GM23248 (cell line): ENCODE data around the gene INKA2. TPM values are rescaled to one million over a fixed set of nuclear protein-coding genes. Genes with fewer than 3 reads are reported as not detected.

Experiments
- DNase-seq: peaks from one replicate; pipeline ENCODE4 v3.0.0-alpha.2; 2015
- H2AFZ ChIP-seq: fragments of 200-600 bp; sonication (generic); 2 replicates; pipeline ENCODE4 v1.6.1; 2016; ENCODE audit warnings: antibody characterized with exemption
- H3F3A ChIP-seq: fragments of 200-600 bp; sonication (generic); 2 replicates; pipeline ENCODE4 v1.6.1; 2016; ENCODE audit warnings: mild to moderate bottlenecking, antibody characterized with exemption, mixed run types; ENCODE audit not compliant: insufficient read depth
- H3K27ac ChIP-seq: fragments of 200-600 bp; sonication (generic); 2 replicates; pipeline ENCODE4 v1.5.1; 2016; ENCODE audit warnings: mild to moderate bottlenecking
- H3K27me3 ChIP-seq: fragments of 200-600 bp; sonication (generic); replicated peaks from 2 replicates; pipeline ENCODE4 v1.6.1; 2016; ENCODE audit warnings: mild to moderate bottlenecking; ENCODE audit not compliant: insufficient read depth
- H3K36me3 ChIP-seq: fragments of 200-600 bp; sonication (generic); 2 replicates; pipeline ENCODE4 v1.6.1; 2016; ENCODE audit warnings: low read depth, mild to moderate bottlenecking
- H3K4me1 ChIP-seq: fragments of 200-600 bp; sonication (generic); 2 replicates; pipeline ENCODE4 v1.6.1; 2016; ENCODE audit warnings: mild to moderate bottlenecking; ENCODE audit not compliant: insufficient read depth
- H3K4me2 ChIP-seq: fragments of 200-600 bp; sonication (generic); one replicate; pipeline ENCODE4 v1.6.1; 2016; ENCODE audit warnings: mild to moderate bottlenecking; ENCODE audit not compliant: unreplicated experiment
- H3K4me3 ChIP-seq: fragments of 200-600 bp; sonication (generic); 2 replicates; pipeline ENCODE4 v1.5.1; 2016; ENCODE audit warnings: mild to moderate bottlenecking
- H3K79me2 ChIP-seq: fragments of 200-600 bp; sonication (generic); 2 replicates; pipeline ENCODE4 v1.6.1; 2016; ENCODE audit warnings: mild to moderate bottlenecking; ENCODE audit not compliant: insufficient read depth
- H3K9ac ChIP-seq: fragments of 200-600 bp; sonication (generic); 2 replicates; pipeline ENCODE4 v1.6.1; 2016; ENCODE audit warnings: mild to moderate bottlenecking
- H3K9me2 ChIP-seq: fragments of 200-600 bp; sonication (generic); 2 replicates; pipeline ENCODE4 v1.6.1; 2016; ENCODE audit warnings: mixed run types, mild to moderate bottlenecking, moderate library complexity; ENCODE audit not compliant: insufficient read depth
- H3K9me3 ChIP-seq: fragments of 200-600 bp; sonication (generic); one replicate; pipeline ENCODE4 v1.6.1; 2017; ENCODE audit warnings: low read depth
- H4K20me1 ChIP-seq: fragments of 200-600 bp; sonication (generic); 2 replicates; pipeline ENCODE4 v1.6.0; 2016; ENCODE audit not compliant: insufficient read depth
- EZH2 ChIP-seq: fragments of 200-600 bp; sonication (generic); IDR thresholded peaks from 2 replicates; pipeline ENCODE4 v1.6.1; 2018; ENCODE audit warnings: antibody characterized with exemption, mild to moderate bottlenecking; ENCODE audit not compliant: insufficient read depth, poor library complexity, severe bottlenecking
- EZH2phosphoT487 ChIP-seq: fragments of 200-600 bp; sonication (generic); IDR thresholded peaks from 2 replicates; pipeline ENCODE4 v1.6.1; 2018; ENCODE audit warnings: antibody characterized with exemption, moderate library complexity, mild to moderate bottlenecking, low read depth; ENCODE audit not compliant: insufficient read depth
- WGBS, 2 experiments: methylation state at CpG; one replicate each; pipeline ENCODE4 v1.1.6; 2015 to 2017; ENCODE audit warnings: low lambda C conversion rate in 2 of 2, low coverage in 1 of 2; ENCODE audit errors: missing lambda C conversion rate in 2 of 2; 5-methylcytosine and 5-hydroxymethylcytosine counted together
- in situ Hi-C: fragments of 300-500 bp; cut with MboI; formaldehyde crosslinking; loops from 2 replicates; pipeline ENCODE4 v1.15.0; 2020
- polyA plus RNA-seq: library from polyadenylated mRNA; unstranded; fragments of >200 nt; fragmentation: Nextera tagmentation; extraction: Ambion mirVana; gene quantifications from 2 replicates; pipeline ENCODE4 v1.2.1, GENCODE V29; 2016
- total RNA-seq: library from RNA; depleted of rRNA; stranded (reverse); fragments of >200 nt; shearing (Covaris generic); gene quantifications from 2 replicates; pipeline ENCODE4 v1.2.3, GENCODE V29; 2014

The INKA2 gene
- total and polyA plus RNA-seq, 2 experiments from 2014 or later: 1.2 to 1.3 TPM

GRCh38 chr1:111749628-111750027, 10.4 kb upstream of the INKA2 start:
- no peak for DNase-seq
- H3K4me3 ChIP-seq: no peak overlapping the region
- H3K4me2 ChIP-seq: no peak overlapping the region
- 80 to 83% methylated on average over 3 of the region's 3 CpGs for WGBS, 2 experiments
- H4K20me1 ChIP-seq: no peaks in the 10 kb centered on the region
- TF ChIP-seq EZH2 (no peak), EZH2phosphoT487 (no peak)
- no peaks in the 10 kb centered on the region for H3K27me3 ChIP-seq
- H3F3A ChIP-seq: peaks cover 16% of the 10 kb centered on the region
- no peaks in the 10 kb centered on the region for H3K79me2 ChIP-seq
- peaks cover 14% of the 10 kb centered on the region for H3K4me1 ChIP-seq
- H3K9ac ChIP-seq: no peak overlapping the region
- no peaks in the 10 kb centered on the region for H3K36me3 ChIP-seq
- no peaks in the 10 kb centered on the region for H3K9me3 ChIP-seq
- in situ Hi-C loops: loop anchor here (10.0 to 25.0 kb wide), 2 partner anchors 275 to 537 kb away; partner anchors contain the start of genes C1orf162 and DENND2D
- no peak overlapping the region for H3K27ac ChIP-seq
- no peaks in the 10 kb centered on the region for H3K9me2 ChIP-seq
- no peak overlapping the region for H2AFZ ChIP-seq

- H4K20me1 ChIP-seq: no peaks in the 10 kb centered on the region
- in situ Hi-C loops: no loop called here
- no peak overlapping the region for H3K4me3 ChIP-seq
- TF ChIP-seq EZH2phosphoT487: no peak
- no peak for TF ChIP-seq EZH2
- H3K36me3 ChIP-seq: no peaks in the 10 kb centered on the region
- H3K27ac ChIP-seq: no peak overlapping the region
- no peaks in the 10 kb centered on the region for H3K9me2 ChIP-seq
- peaks cover 22% of the 10 kb centered on the region for H3F3A ChIP-seq
- H3K4me2 ChIP-seq: no peak overlapping the region
- no peak overlapping the region for H3K9ac ChIP-seq
- DNase-seq: no peak
- H3K27me3 ChIP-seq: no peaks in the 10 kb centered on the region
- peaks cover 27% of the 10 kb centered on the region for H3K4me1 ChIP-seq
- no peaks in the 10 kb centered on the region for H3K79me2 ChIP-seq
- no peaks in the 10 kb centered on the region for H3K9me3 ChIP-seq
- no peak overlapping the region for H2AFZ ChIP-seq
- WGBS, 2 experiments: 77 to 79% methylated on average over 4 of the region's 4 CpGs
Measured at GRCh38 chr1:111747947-111748346, 8.8 kb upstream of the INKA2 start.

- no peak overlapping the region for H3K4me2 ChIP-seq
- peaks cover 27% of the 10 kb centered on the region for H3K4me1 ChIP-seq
- H3K9ac ChIP-seq: no peak overlapping the region
- H3K36me3 ChIP-seq: no peaks in the 10 kb centered on the region
- no peak overlapping the region; the same call in 1 of the 2 replicates for H3K27ac ChIP-seq
- H2AFZ ChIP-seq: no peak overlapping the region
- no peaks in the 10 kb centered on the region for H3K79me2 ChIP-seq
- H3K9me2 ChIP-seq: no peaks in the 10 kb centered on the region
- no peaks in the 10 kb centered on the region for H3K9me3 ChIP-seq
- H3K27me3 ChIP-seq: no peaks in the 10 kb centered on the region
- WGBS, 2 experiments: 6 to 8% methylated on average over 3 of the region's 3 CpGs
- H3F3A ChIP-seq: peaks cover 22% of the 10 kb centered on the region
- no peak for TF ChIP-seq EZH2
- TF ChIP-seq EZH2phosphoT487: no peak
- DNase-seq: peak; percentile 87
- in situ Hi-C loops: no loop called here
- H3K4me3 ChIP-seq: no peak overlapping the region
- no peaks in the 10 kb centered on the region for H4K20me1 ChIP-seq
Measured at GRCh38 chr1:111747282-111747734, 8.1 kb upstream of the INKA2 start.

GRCh38 chr1:111746614-111746999, 7.4 kb upstream of the INKA2 start:
- TF ChIP-seq EZH2 (no peak), EZH2phosphoT487 (no peak)
- Histone ChIP-seq H3K9ac (no peak overlapping the region), H3K9me3 (no peaks in the 10 kb centered on the region), H3F3A (peaks cover 22% of the 10 kb centered on the region), H4K20me1 (no peaks in the 10 kb centered on the region), H3K4me3 (no peak overlapping the region), H2AFZ (no peak overlapping the region), H3K27me3 (no peaks in the 10 kb centered on the region), H3K4me2 (no peak overlapping the region), H3K27ac (peak overlapping the region; percentile 37; the same call in 1 of the 2 replicates), H3K79me2 (no peaks in the 10 kb centered on the region), H3K36me3 (no peaks in the 10 kb centered on the region), H3K9me2 (no peaks in the 10 kb centered on the region), H3K4me1 (peaks cover 27% of the 10 kb centered on the region)
- WGBS, 2 experiments: 63 to 65% methylated on average over 2 of the region's 2 CpGs
- peak; percentile 15 for DNase-seq
- in situ Hi-C loops: no loop called here
